Measurements from ENCODE around the gene FAM174B. TPM values are rescaled to one million over a fixed set of nuclear protein-coding genes. Genes with fewer than 3 reads are reported as not detected.
A peak's percentile ranks its signal among the peaks of the same experiment; 100 is the strongest.

FAM174B gene
- total RNA-seq, 4 donors from 2014 or later = 15.4 to 75.2 (median 18.3) TPM

- DNase-seq = no peak
- TF ChIP-seq POLR2A (IDR thresholded peaks at IDR 0.05) = no peak
- no peak for TF ChIP-seq CTCF (IDR thresholded peaks at IDR 0.05)
- TF ChIP-seq EP300 (IDR thresholded peaks at IDR 0.05; ENCODE audit: low read depth) = no peak
- TF ChIP-seq POLR2AphosphoS5 (IDR thresholded peaks at IDR 0.05) = no peak
- Histone ChIP-seq H3K9me3 (no peaks in the 10 kb centered on the region), H3K27me3 (no peaks in the 10 kb centered on the region), H3K27ac (no peak overlapping the region), H3K4me3 (no peak overlapping the region), H3K4me1 (peaks cover 0 to 12% (median 2%) of the 10 kb centered on the region in 4 donors), H3K36me3 (no peaks in the 10 kb centered on the region)
- in situ Hi-C loops (cut with MboI; ENCODE audit: low pct_ligation_motif_present in 1 of 4, low pct_unique_long_range_greater_than_20kb in 1 of 4, low sequenced_read_pairs in 3 of 4) = no loop called here
- WGBS, 2 donors (ENCODE audit: low coverage in 1 of 2) = 80 to 92% methylated on average over 4 to 11 of the region's 11 CpGs
- intact Hi-C loops (cut with DNase I; ENCODE audit: low total_unique reads) = loop anchor here (5.0 kb wide), 1 partner anchor 292 kb away; no protein-coding TSS in a partner anchor
These were observed 25.5 kb downstream of the FAM174B start for GRCh38 chr15:92629975-92630626.

GRCh38 chr15:92629276-92629974 lies 26.1 kb downstream of the FAM174B start:
- H3K36me3 ChIP-seq = no peaks in the 10 kb centered on the region
- H3K27me3 ChIP-seq = no peaks in the 10 kb centered on the region
- intact Hi-C loops (cut with DNase I; ENCODE audit: low total_unique reads) = loop anchor here (5.0 kb wide), 1 partner anchor 293 kb away; no protein-coding TSS in a partner anchor
- DNase-seq = no peak
- H3K4me1 ChIP-seq = peaks cover under 1 to 15% (median 9%) of the 10 kb centered on the region in 4 donors
- no peak overlapping the region for H3K4me3 ChIP-seq
- in situ Hi-C loops (cut with MboI; ENCODE audit: low pct_ligation_motif_present in 1 of 4, low pct_unique_long_range_greater_than_20kb in 1 of 4, low sequenced_read_pairs in 3 of 4) = no loop called here
- no peak overlapping the region for H3K27ac ChIP-seq
- no peaks in the 10 kb centered on the region for H3K9me3 ChIP-seq
- TF ChIP-seq CTCF (IDR thresholded peaks at IDR 0.05) (no peak), POLR2A (IDR thresholded peaks at IDR 0.05) (no peak)
- WGBS, 2 donors (ENCODE audit: low coverage in 1 of 2) = 78 to 93% methylated on average over 3 to 11 of the region's 11 CpGs

- no peaks in the 10 kb centered on the region for H3K36me3 ChIP-seq
- no peak overlapping the region for H3K4me3 ChIP-seq
- H3K4me1 ChIP-seq = peaks cover 6 to 24% (median 12%) of the 10 kb centered on the region in 4 donors
- 96 to 100% methylated on average over 4 to 11 of the region's 11 CpGs for WGBS, 2 donors (ENCODE audit: low coverage in 1 of 2)
- no peak for DNase-seq
- no peaks in the 10 kb centered on the region for H3K27me3 ChIP-seq
- intact Hi-C loops (cut with DNase I; ENCODE audit: low total_unique reads) (loop anchor here (5.0 kb wide), 1 partner anchor 295 kb away; no protein-coding TSS in a partner anchor), in situ Hi-C loops (cut with MboI; ENCODE audit: low pct_ligation_motif_present in 1 of 4, low pct_unique_long_range_greater_than_20kb in 1 of 4, low sequenced_read_pairs in 3 of 4) (no loop called here)
- H3K9me3 ChIP-seq = no peaks in the 10 kb centered on the region
- H3K27ac ChIP-seq = no peak overlapping the region
- no peak for TF ChIP-seq POLR2AphosphoS5 (IDR thresholded peaks at IDR 0.05)
- no peak for TF ChIP-seq EP300 (IDR thresholded peaks at IDR 0.05; ENCODE audit: low read depth)
- TF ChIP-seq CTCF (IDR thresholded peaks at IDR 0.05) = no peak
- TF ChIP-seq POLR2A (IDR thresholded peaks at IDR 0.05) = no peak
These were observed 28.6 kb downstream of the FAM174B start for GRCh38 chr15:92627014-92627413.

GRCh38 chr15:92625251-92625980 lies 30.2 kb downstream of the FAM174B start:
- TF ChIP-seq EP300 (IDR thresholded peaks at IDR 0.05; ENCODE audit: low read depth) = no peak
- no peak for TF ChIP-seq CTCF (IDR thresholded peaks at IDR 0.05)
- no peak for TF ChIP-seq POLR2AphosphoS5 (IDR thresholded peaks at IDR 0.05)
- TF ChIP-seq POLR2A (IDR thresholded peaks at IDR 0.05) = no peak
- no peak for DNase-seq
- 42 to 65% methylated on average over 2 to 3 of the region's 3 CpGs for WGBS, 2 donors (ENCODE audit: low coverage in 1 of 2)
- Histone ChIP-seq H3K27me3 (no peaks in the 10 kb centered on the region), H3K27ac (peak overlapping the region; percentile 40 to 64 (median 56)), H3K36me3 (no peaks in the 10 kb centered on the region), H3K4me1 (peaks cover 6 to 25% (median 13%) of the 10 kb centered on the region in 4 donors), H3K9me3 (no peaks in the 10 kb centered on the region), H3K4me3 (no peak overlapping the region)
- in situ Hi-C loops (cut with MboI; ENCODE audit: low pct_ligation_motif_present in 1 of 4, low pct_unique_long_range_greater_than_20kb in 1 of 4, low sequenced_read_pairs in 3 of 4) (no loop called here), intact Hi-C loops (cut with DNase I; ENCODE audit: low total_unique reads) (loop anchor here (5.0 kb wide), 1 partner anchor 297 kb away; no protein-coding TSS in a partner anchor)
